MCF 10A (cell line): Measurements from ENCODE around the gene TYMS. TPM values are rescaled to one million over a fixed set of nuclear protein-coding genes. Genes with fewer than 3 reads are reported as not detected.
A peak's percentile ranks its signal among the peaks of the same experiment; 100 is the strongest.

Source experiments
- BruUV-seq: library from RNA; stranded (reverse); fragments of 400-500 nt; replicated peaks from 2 replicates; lab custom pipeline; 2021; lab: Mats Ljungman, UMichigan
- CTCF ChIA-PET: fragments of 300-600 bp; sonication (Branson Sonifier 250); formaldehyde crosslinking; extraction: SDS; loops from one replicate; lab custom pipeline; 2021; ENCODE audit warnings: antibody characterized with exemption, inconsistent platforms; lab: Yijun Ruan, JAX
- POLR2A ChIA-PET: fragments of 300-600, 350-650 bp; sonication (Branson Sonifier 250); formaldehyde crosslinking; extraction: SDS; loops from one replicate; lab custom pipeline; 2020; ENCODE audit warnings: antibody characterized with exemption, inconsistent platforms; lab: Yijun Ruan, JAX
- DNase-seq: peaks from one replicate; pipeline ENCODE4 v3.0.0-alpha.2; 2018; ENCODE audit not compliant: unreplicated experiment
- H3K27ac Mint-ChIP-seq: one replicate; pipeline ENCODE4 v1.8.0; 2022; ENCODE audit warnings: mild to moderate bottlenecking, low read depth, mixed read lengths; ENCODE audit not compliant: unreplicated experiment
- H3K27me3 Mint-ChIP-seq: one replicate; pipeline ENCODE4 v1.8.0; 2022; ENCODE audit warnings: mixed read lengths; ENCODE audit not compliant: insufficient read depth, unreplicated experiment
- H3K36me3 Mint-ChIP-seq: one replicate; pipeline ENCODE4 v1.8.0; 2022; ENCODE audit warnings: mild to moderate bottlenecking, moderate library complexity, mixed read lengths; ENCODE audit not compliant: insufficient read depth, unreplicated experiment
- H3K4me1 Mint-ChIP-seq: one replicate; pipeline ENCODE4 v1.8.0; 2022; ENCODE audit warnings: mixed read lengths; ENCODE audit not compliant: insufficient read depth, unreplicated experiment
- H3K4me3 Mint-ChIP-seq: one replicate; pipeline ENCODE4 v1.8.0; 2022; ENCODE audit warnings: mild to moderate bottlenecking, moderate library complexity, mixed read lengths; ENCODE audit not compliant: unreplicated experiment
- H3K9me3 Mint-ChIP-seq: one replicate; pipeline ENCODE4 v1.8.0; 2022; ENCODE audit warnings: mixed read lengths; ENCODE audit not compliant: unreplicated experiment
- intact Hi-C: fragments of 100-400 bp; cut with micrococcal nuclease; formaldehyde crosslinking; loops from 2 replicates; pipeline ENCODE4 v1.14.1; 2022
- total RNA-seq: library from RNA; stranded (reverse); gene quantifications from 2 replicates; pipeline ENCODE4 v1.2.3, GENCODE V29; 2022
- TF ChIP-seq, protein P1 (sequence below): fragments of 200-600 bp; IDR thresholded peaks from one replicate; pipeline ENCODE4 v1.8.0; 2022; ENCODE audit warnings: antibody characterized with exemption, mild to moderate bottlenecking; ENCODE audit not compliant: unreplicated experiment

Gene TYMS
- total RNA-seq, 1 experiment from 2014 or later = 57.0 TPM

DNA sequence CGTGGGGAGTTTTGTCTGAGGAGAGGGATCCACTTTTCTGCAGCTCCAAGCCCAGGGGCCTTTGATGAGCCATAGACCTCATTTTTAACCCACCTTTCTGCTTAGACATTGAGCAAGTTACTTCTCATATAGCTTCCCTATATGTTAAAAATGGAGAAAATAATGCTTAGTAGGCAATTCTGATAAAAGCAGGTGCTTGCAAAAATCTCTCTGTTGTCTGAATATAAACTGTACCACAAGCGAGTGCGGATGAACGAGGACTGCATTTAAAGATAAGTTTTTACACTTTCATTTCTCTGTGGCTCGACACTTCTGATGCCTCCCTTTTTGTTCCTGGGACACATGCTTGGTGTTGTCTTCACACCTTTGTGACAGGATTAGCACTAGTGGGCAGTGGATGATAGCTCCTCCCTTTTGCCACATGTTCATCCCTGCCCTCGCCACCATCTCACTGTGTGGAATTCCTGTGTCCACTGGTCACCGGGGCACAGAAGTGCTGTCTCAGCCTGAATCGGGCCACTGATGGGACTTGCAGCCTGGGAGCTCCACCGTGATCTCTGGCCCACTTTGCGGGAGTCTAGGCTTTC lies 1.6 kb downstream of the TYMS start:
- TF ChIP-seq, protein P1, sequence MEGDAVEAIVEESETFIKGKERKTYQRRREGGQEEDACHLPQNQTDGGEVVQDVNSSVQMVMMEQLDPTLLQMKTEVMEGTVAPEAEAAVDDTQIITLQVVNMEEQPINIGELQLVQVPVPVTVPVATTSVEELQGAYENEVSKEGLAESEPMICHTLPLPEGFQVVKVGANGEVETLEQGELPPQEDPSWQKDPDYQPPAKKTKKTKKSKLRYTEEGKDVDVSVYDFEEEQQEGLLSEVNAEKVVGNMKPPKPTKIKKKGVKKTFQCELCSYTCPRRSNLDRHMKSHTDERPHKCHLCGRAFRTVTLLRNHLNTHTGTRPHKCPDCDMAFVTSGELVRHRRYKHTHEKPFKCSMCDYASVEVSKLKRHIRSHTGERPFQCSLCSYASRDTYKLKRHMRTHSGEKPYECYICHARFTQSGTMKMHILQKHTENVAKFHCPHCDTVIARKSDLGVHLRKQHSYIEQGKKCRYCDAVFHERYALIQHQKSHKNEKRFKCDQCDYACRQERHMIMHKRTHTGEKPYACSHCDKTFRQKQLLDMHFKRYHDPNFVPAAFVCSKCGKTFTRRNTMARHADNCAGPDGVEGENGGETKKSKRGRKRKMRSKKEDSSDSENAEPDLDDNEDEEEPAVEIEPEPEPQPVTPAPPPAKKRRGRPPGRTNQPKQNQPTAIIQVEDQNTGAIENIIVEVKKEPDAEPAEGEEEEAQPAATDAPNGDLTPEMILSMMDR = no peak
- intact Hi-C loops = loop anchor here (5.0 kb wide), 1 partner anchor 53 kb away; the partner anchor contains the start of gene ENOSF1
- H3K36me3 Mint-ChIP-seq = peaks cover 9% of the 10 kb centered on the region
- H3K4me3 Mint-ChIP-seq = peak overlapping the region; percentile 81
- POLR2A ChIA-PET = interaction anchor here (0.6 to 2.7 kb wide), 9 partner anchors 14 to 1378 kb away, joined by 3 to 20 read pairs (median 5); partner anchors contain the start of gene THOC1
- no peaks in the 10 kb centered on the region for H3K27me3 Mint-ChIP-seq
- CTCF ChIA-PET = interaction anchor here (0.6 to 3.5 kb wide), 10 partner anchors 33 to 479 kb away, joined by 3 to 10 read pairs (median 3); partner anchors contain the start of gene ENOSF1
- no TSS peak for BruUV-seq
- no peak overlapping the region for H3K27ac Mint-ChIP-seq
- no peak for DNase-seq
- peaks cover 7% of the 10 kb centered on the region for H3K9me3 Mint-ChIP-seq
- peaks cover 6% of the 10 kb centered on the region for H3K4me1 Mint-ChIP-seq

DNA sequence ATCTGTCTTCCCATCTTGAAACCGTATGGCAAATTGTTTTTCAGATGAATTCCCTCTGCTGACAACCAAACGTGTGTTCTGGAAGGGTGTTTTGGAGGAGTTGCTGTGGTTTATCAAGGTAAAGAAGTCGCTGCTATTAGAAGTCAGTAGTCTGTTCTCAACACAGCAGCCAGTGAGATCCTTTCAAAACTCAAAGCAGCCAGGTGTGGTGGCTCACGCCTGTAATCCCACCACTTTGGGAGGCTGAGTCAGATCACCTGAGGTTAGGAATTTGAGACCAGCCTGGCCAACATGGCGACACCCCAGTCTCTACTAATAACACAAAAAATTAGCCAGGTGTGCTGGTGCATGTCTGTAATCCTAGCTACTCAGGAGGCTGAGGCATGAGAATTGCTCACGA lies 2.1 kb downstream of the TYMS start:
- Mint-ChIP-seq H3K9me3 (peaks cover 7% of the 10 kb centered on the region), H3K36me3 (peaks cover 9% of the 10 kb centered on the region), H3K27me3 (no peaks in the 10 kb centered on the region), H3K4me3 (peak overlapping the region; percentile 81), H3K4me1 (peaks cover 6% of the 10 kb centered on the region), H3K27ac (no peak overlapping the region)
- ChIA-PET POLR2A (interaction anchor here (0.6 to 2.5 kb wide), 2 partner anchors 14 to 134 kb away, joined by 3 to 12 read pairs; no protein-coding TSS in a partner anchor), CTCF (interaction anchor here (0.6 to 3.5 kb wide), 3 partner anchors 57 to 480 kb away, joined by 3 to 10 read pairs (median 4); no protein-coding TSS in a partner anchor)
- TF ChIP-seq, protein P1 = no peak
- no TSS peak for BruUV-seq
- intact Hi-C loops = loop anchor here (5.0 kb wide), 1 partner anchor 53 kb away; the partner anchor contains the start of gene ENOSF1
- no peak for DNase-seq

DNA sequence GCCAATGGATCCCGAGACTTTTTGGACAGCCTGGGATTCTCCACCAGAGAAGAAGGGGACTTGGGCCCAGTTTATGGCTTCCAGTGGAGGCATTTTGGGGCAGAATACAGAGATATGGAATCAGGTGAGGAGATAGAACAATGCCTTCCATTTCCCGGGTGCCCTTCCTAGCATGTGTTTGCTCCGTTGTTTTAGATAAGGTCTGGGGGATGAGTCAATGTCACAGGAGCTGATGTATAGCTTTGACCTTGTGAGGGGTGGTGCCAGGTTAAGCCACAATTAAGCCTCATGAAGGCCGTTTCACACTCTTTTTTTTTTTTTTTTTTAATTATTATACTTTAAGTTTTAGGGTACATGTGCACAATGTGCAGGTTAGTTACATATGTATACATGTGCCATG lies 4.7 kb downstream of the TYMS start:
- Mint-ChIP-seq H3K36me3 (peaks cover 18% of the 10 kb centered on the region), H3K4me3 (no peak overlapping the region), H3K27ac (no peak overlapping the region), H3K9me3 (peaks cover 13% of the 10 kb centered on the region), H3K27me3 (no peaks in the 10 kb centered on the region), H3K4me1 (peaks cover 6% of the 10 kb centered on the region)
- BruUV-seq = no TSS peak
- TF ChIP-seq, protein P1 = no peak
- intact Hi-C loops = no loop called here
- CTCF ChIA-PET = interaction anchor here (1.6 kb wide), 1 partner anchor 38 kb away, joined by 4 read pairs; no protein-coding TSS in a partner anchor
- no peak for DNase-seq
- POLR2A ChIA-PET = no interaction called here

DNA sequence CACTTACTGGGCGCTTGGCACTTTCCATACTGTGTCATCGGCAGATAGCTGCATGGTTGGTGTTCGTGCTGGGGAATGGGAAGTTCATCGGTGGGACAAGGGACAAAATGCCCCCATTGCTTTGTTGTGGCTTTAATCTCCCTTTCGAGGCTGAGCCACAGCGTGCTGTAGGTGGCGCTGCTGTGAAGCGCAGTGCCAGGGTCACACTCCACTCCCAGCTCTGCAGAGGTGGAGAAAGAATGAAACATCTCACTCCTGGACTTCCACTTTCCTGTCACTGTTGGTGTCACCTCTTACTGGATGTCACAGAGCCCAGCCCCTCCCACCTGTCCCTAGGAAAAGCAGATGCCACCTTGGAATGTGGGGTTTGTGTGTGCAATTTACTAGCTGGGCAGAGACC lies 8.7 kb downstream of the TYMS start:
- intact Hi-C loops = no loop called here
- BruUV-seq = no TSS peak
- Mint-ChIP-seq H3K27ac (no peak overlapping the region), H3K4me1 (no peaks in the 10 kb centered on the region), H3K9me3 (peaks cover 11% of the 10 kb centered on the region), H3K4me3 (no peak overlapping the region), H3K36me3 (peaks cover 50% of the 10 kb centered on the region), H3K27me3 (no peaks in the 10 kb centered on the region)
- ChIA-PET POLR2A (no interaction called here), CTCF (interaction anchor here (0.6 kb wide), 1 partner anchor 46 kb away, joined by 4 read pairs; no protein-coding TSS in a partner anchor)
- TF ChIP-seq, protein P1 = no peak
- no peak for DNase-seq
